ENCODE measurements around the gene MNDA.

- TF ChIP-seq CTCF (IDR thresholded peaks at IDR 0.05; ENCODE audit: poor library complexity) (no peak), EZH2 (IDR thresholded peaks at IDR 0.05; ENCODE audit: borderline replicate concordance) (no peak), EZH2phosphoT487 (IDR thresholded peaks at IDR 0.05; ENCODE audit: low read depth, severe bottlenecking, unreplicated experiment) (no peak)
These were observed 20.8 kb upstream of the MNDA start for GRCh38 chr1:158810311-158810710.
